ENCODE results near the gene MOB3C.

The MOB3C gene

DNA sequence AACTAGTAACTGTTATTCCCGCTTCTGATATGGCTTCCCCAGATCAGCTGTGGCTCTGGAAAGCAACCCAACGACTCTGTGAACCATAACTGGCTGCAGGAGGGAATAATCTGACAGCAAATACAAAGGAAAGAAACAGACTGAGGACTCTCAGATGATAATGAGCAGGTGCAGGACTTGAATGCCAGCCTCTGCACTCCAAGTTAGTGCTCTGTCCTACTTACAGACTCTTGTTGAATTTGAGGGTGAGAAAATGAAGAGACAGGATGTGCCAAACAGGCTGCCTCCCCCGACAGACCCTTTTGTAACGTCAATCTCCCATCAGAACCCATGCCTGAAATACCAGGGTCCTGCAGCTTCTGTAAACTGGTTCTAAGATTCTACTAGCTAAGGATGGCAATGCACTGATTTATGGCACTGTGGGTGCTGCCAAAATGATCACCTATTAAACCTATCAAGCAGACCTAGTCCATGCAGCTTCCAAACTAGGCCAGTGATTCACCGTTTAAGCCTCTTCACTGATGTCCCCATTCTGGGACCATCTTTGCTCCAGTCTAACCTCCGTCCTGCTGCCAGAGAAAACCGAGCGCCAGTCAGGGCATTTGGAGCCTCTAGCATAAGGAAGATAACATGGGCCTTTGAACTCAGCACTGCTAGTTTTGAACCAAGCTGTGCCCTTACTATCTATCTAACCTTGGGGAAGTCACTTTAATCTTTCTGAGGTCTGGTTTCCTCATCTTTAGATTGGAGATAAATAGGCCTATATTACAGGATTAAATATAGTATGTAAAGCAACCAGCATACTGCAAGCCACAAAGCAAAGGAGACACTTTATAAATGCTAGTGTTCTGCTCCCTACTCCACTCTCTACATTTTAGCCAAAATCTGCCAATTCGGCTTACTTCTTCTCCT is 17.3 kb downstream of the MOB3C start:
- DNase-seq (ENCODE audit: insufficient read length) (no peak), FAIRE-seq (no peak)
- no peak for TF ChIP-seq POLR2A (IDR thresholded peaks at IDR 0.05; ENCODE audit: low read depth, low read length)
- TF ChIP-seq TAF1 (IDR thresholded peaks at IDR 0.05; ENCODE audit: borderline replicate concordance, low read depth, low read length): no peak
- no peak for TF ChIP-seq POLR2AphosphoS5 (IDR thresholded peaks at IDR 0.05; ENCODE audit: low read depth, low read length)

DNA sequence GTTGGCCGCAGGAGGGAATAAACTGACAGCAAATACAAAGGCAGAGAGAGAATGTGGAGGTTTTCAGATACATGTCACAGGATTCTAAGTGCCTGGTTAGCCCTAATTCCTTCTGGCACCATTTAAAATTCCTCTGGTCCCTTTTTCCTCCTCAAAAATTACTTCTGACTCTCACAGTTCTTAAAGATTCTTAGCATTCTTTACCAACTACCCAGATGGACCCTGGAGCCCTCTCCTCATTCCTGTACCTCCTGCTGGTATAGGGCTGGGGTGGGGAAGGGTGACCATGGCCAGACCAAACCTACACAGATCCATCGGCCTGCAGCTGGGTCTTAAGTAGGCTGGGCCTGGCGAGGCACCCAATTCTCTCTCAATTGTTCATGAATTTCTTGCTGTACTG is 19.8 kb downstream of the MOB3C start:
- no peak for DNase-seq (ENCODE audit: insufficient read length)
- TF ChIP-seq POLR2A (IDR thresholded peaks at IDR 0.05; ENCODE audit: low read depth, low read length): no peak
- TF ChIP-seq TAF1 (IDR thresholded peaks at IDR 0.05; ENCODE audit: borderline replicate concordance, low read depth, low read length): no peak
- no peak for TF ChIP-seq POLR2AphosphoS5 (IDR thresholded peaks at IDR 0.05; ENCODE audit: low read depth, low read length)
- FAIRE-seq: no peak

DNA sequence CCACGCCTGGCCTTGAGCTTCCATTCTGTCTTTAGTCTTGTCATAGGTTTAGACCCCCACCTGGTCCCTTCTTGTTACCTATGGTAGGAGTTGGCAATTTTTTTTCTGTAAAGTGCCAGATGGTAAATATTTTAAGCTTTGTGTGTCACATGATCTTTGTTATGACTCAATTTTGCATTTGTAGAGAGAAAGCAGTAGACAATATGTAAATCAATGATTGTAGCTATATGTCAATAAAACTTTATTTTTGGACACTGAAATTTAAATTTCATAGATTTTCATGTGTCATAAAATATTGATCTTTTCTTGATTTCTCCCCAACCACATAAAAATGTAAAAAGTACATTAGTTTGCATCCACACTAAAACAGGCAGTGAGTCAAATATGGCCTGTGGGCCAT is 20.6 kb downstream of the MOB3C start:
- no peak for TF ChIP-seq POLR2AphosphoS5 (IDR thresholded peaks at IDR 0.05; ENCODE audit: low read depth, low read length)
- no peak for TF ChIP-seq TAF1 (IDR thresholded peaks at IDR 0.05; ENCODE audit: borderline replicate concordance, low read depth, low read length)
- TF ChIP-seq POLR2A (IDR thresholded peaks at IDR 0.05; ENCODE audit: low read depth, low read length): no peak
- DNase-seq (ENCODE audit: insufficient read length): no peak
- no peak for FAIRE-seq

DNA sequence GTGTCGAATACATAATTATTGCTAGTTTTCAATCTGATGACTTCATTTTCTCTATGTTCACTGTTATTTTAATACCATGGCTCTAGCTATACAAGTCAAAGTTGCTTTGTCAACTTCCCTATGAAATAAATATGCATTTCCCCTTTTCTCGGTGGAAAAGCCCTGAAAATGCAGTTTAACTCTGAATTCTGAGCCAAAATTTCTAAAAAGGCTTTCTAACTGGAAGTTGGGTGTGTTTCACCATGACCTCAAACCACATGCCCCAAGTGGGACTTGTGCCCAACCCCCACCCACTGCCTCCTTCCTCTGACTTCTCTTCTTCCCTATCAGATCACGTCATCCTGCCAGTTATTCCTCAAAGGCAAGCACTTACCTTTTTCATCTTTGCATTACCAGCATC is 21.5 kb downstream of the MOB3C start:
- TF ChIP-seq TAF1 (IDR thresholded peaks at IDR 0.05; ENCODE audit: borderline replicate concordance, low read depth, low read length): no peak
- no peak for FAIRE-seq
- DNase-seq (ENCODE audit: insufficient read length): no peak

DNA sequence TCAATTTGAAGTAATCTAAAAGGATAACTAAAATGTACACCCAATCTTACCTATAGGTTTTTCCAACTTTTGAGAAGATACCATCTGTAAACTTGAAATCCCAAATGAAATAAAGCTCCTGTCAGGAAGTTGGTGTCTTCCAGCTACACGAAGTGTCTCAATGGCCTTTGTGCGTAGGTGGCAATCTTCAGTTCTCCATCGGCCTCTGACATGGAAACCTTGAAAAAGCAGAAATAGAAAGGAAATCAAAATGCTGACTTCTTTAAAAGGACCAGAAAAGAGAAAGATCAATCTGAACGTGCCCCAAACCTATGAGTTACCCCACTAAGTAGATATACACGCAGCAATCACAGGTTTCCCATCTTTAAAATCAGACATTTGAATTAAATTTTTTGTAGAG is 22.5 kb downstream of the MOB3C start:
- TF ChIP-seq TAF1 (IDR thresholded peaks at IDR 0.05; ENCODE audit: borderline replicate concordance, low read depth, low read length): no peak
- no peak for TF ChIP-seq POLR2A (IDR thresholded peaks at IDR 0.05; ENCODE audit: low read depth, low read length)
- TF ChIP-seq POLR2AphosphoS5 (IDR thresholded peaks at IDR 0.05; ENCODE audit: low read depth, low read length): no peak
- no peak for DNase-seq (ENCODE audit: insufficient read length)
- no peak for FAIRE-seq

DNA sequence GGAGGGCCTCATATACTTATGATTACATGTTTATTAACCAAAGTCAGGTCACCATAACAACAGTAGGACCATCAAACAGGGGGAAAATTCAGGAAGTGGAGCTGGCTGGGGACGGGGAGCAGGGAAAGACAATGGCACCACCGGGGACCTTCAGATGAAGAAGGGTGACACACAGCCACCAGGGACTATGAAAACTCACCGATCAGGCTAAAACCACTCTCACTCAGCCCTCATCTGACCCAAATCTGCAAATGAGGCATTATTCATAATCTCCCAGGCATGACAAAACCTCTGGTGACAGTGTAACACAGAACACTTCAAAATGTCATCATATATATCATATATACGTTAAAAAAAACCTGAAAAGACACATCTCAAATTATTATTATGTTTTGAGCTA is 23.8 kb downstream of the MOB3C start:
- DNase-seq (ENCODE audit: insufficient read length) (no peak), FAIRE-seq (no peak)
- no peak for TF ChIP-seq POLR2AphosphoS5 (IDR thresholded peaks at IDR 0.05; ENCODE audit: low read depth, low read length)
- no peak for TF ChIP-seq POLR2A (IDR thresholded peaks at IDR 0.05; ENCODE audit: low read depth, low read length)
- no peak for TF ChIP-seq TAF1 (IDR thresholded peaks at IDR 0.05; ENCODE audit: borderline replicate concordance, low read depth, low read length)

DNA sequence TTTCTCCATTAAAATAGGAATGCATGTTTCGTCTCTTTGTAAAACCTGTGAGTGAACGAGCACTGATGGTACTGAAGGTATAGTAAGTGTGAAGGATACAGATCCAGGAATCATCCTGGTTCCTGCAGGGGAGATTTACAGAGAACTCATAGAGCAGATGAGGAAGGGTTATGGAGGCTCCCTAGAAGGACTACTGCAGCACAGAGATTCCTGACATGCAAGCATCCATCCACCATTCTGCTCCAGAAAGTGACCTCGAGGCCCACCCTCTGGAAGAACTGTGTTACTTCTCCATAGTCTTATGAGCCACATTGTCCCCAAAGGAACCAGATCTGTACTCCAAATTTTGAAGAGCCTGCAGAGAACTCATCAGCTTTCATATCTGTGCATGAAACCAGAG is 27.1 kb downstream of the MOB3C start:
- no peak for FAIRE-seq
- no peak for TF ChIP-seq TAF1 (IDR thresholded peaks at IDR 0.05; ENCODE audit: borderline replicate concordance, low read depth, low read length)

DNA sequence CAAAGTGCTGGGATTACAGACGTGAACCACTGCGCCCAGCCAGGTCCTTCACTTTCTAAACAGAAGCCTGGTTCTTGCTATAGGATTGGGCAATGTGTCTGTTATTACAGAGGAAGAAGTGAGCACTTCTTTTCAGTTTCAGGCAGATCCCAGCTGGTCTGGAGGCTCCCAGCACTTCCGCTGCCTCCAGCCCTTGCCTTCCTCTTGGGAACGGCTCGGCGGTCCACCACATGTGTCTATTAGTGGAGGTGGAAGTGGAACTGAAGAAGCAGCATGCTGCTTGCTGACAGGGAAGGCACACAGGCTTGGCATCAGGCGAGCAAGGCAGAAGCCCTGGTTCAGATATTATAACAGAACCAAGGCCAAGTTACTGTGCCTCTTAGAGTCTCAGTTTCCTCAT is 29.5 kb downstream of the MOB3C start:
- no peak for TF ChIP-seq POLR2AphosphoS5 (IDR thresholded peaks at IDR 0.05; ENCODE audit: low read depth, low read length)
- no peak for TF ChIP-seq POLR2A (IDR thresholded peaks at IDR 0.05; ENCODE audit: low read depth, low read length)
- TF ChIP-seq TAF1 (IDR thresholded peaks at IDR 0.05; ENCODE audit: borderline replicate concordance, low read depth, low read length): no peak
- no peak for FAIRE-seq
- DNase-seq (ENCODE audit: insufficient read length): no peak

More for the DNA sequence above, 27.1 kb downstream of the MOB3C start:
- DNase-seq (ENCODE audit: insufficient read length): no peak

DNA sequence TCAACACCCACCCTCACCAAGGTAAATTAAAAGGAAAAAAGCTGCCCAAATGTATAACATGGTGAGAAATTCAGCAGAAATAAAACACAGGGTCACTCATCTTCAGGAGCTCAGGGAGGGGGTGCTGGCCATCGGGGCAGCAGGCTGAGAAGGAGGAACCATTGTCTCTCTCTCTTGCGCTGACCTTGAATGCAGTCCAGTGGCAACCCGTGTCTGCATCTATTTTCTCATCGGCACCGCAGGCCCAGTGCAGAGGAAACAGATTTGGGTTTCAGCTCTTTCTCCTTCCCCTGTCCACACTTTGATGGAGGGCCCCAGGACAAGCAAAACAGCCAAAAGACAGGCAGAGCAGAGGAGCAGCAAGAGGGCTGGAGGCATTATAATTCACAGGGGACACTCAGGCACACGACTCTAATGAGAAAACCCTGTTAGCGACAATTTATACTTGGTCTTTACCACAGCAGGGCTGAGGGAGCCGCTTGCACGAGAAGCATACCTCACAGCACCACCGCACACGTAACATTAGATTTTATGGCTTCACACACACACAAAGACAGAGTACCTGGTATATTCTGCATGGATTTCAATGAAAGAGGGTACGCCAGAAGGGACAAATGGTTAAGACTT is 31.2 kb downstream of the MOB3C start:
- no peak for FAIRE-seq
- no peak for DNase-seq (ENCODE audit: insufficient read length)
- TF ChIP-seq TAF1 (IDR thresholded peaks at IDR 0.05; ENCODE audit: borderline replicate concordance, low read depth, low read length) (no peak), POLR2A (IDR thresholded peaks at IDR 0.05; ENCODE audit: low read depth, low read length) (no peak), POLR2AphosphoS5 (IDR thresholded peaks at IDR 0.05; ENCODE audit: low read depth, low read length) (no peak)

DNA sequence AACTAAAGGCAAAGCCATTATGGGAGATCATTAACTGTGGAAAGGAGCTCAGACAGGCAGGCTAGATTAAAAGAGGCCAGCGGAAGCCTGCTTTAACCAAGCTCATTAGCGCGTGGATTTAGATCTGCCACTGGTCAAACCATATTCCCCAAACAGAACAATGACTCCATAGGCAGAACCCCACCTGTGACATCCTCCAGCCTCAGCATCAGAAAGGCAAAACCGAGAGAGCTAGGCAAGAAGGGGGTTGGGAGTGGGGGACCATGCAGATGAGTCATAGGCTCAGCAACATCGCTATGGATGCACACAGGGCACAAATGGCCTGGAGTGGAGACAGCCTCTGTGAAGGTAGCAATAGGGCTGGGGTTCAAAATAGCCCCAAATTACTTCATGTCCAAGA is 33.1 kb downstream of the MOB3C start:
- FAIRE-seq: no peak
- no peak for DNase-seq (ENCODE audit: insufficient read length)
- TF ChIP-seq POLR2AphosphoS5 (IDR thresholded peaks at IDR 0.05; ENCODE audit: low read depth, low read length) (no peak), POLR2A (IDR thresholded peaks at IDR 0.05; ENCODE audit: low read depth, low read length) (no peak), TAF1 (IDR thresholded peaks at IDR 0.05; ENCODE audit: borderline replicate concordance, low read depth, low read length) (no peak)

DNA sequence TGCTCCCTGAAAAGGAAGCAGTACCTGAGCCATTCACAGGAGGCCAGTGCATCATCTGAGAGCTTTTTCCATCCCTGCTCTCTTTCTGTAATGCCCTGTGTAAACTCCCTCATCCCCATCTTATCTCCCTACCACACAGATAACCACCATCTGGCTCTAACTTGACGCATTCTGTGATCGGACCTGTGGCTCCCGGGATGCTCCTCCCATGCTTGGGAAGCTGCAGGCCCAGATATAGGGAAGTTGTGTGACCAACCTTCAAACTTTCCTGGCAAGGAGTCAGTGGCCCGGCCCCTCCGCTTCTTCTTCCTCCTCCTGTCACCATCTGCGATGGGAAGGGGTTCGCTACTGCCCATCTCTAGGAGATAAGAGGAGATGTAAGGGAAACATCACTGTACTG is 33.6 kb downstream of the MOB3C start:
- DNase-seq (ENCODE audit: insufficient read length) (no peak), FAIRE-seq (no peak)
- TF ChIP-seq POLR2AphosphoS5 (IDR thresholded peaks at IDR 0.05; ENCODE audit: low read depth, low read length) (no peak), POLR2A (IDR thresholded peaks at IDR 0.05; ENCODE audit: low read depth, low read length) (no peak), TAF1 (IDR thresholded peaks at IDR 0.05; ENCODE audit: borderline replicate concordance, low read depth, low read length) (no peak)
